GM18526 (cell line): Measurements from ENCODE around the gene OR13J1.

Source experiments
- POLR2A ChIP-seq: IDR thresholded peaks from 3 replicates; pipeline ENCODE4 v1.6.1; 2011; ENCODE audit not compliant: insufficient read length; ENCODE audit errors: extremely low read depth

Gene OR13J1

GRCh38 chr9:35907711-35908503 is 37.7 kb upstream of the OR13J1 start:
- TF ChIP-seq POLR2A = no peak

- TF ChIP-seq POLR2A = no peak
These were observed 36.9 kb upstream of the OR13J1 start for GRCh38 chr9:35906923-35907699.

GRCh38 chr9:35905912-35906679 is 35.9 kb upstream of the OR13J1 start, which contains the start of gene HRCT1:
Gene HRCT1 (plus strand): TSS chr9:35906202. CDS start chr9:35906288, 86 bp downstream.
- TF ChIP-seq POLR2A = no peak

- no peak for TF ChIP-seq POLR2A
These were observed 35.0 kb upstream of the OR13J1 start for GRCh38 chr9:35905051-35905781.

- TF ChIP-seq POLR2A = no peak
These were observed 34.1 kb upstream of the OR13J1 start for GRCh38 chr9:35904338-35904737.

GRCh38 chr9:35903049-35903448 is 32.8 kb upstream of the OR13J1 start:
- TF ChIP-seq POLR2A = no peak

- TF ChIP-seq POLR2A = no peak
These were observed 28.8 kb upstream of the OR13J1 start for GRCh38 chr9:35899021-35899420.

GRCh38 chr9:35898337-35898736 is 28.1 kb upstream of the OR13J1 start:
- no peak for TF ChIP-seq POLR2A

- no peak for TF ChIP-seq POLR2A
These were observed 26.4 kb upstream of the OR13J1 start for GRCh38 chr9:35896570-35896969.

- TF ChIP-seq POLR2A = no peak
These were observed 21.9 kb upstream of the OR13J1 start for GRCh38 chr9:35892051-35892450.

GRCh38 chr9:35891646-35892045 is 21.4 kb upstream of the OR13J1 start:
- no peak for TF ChIP-seq POLR2A

- TF ChIP-seq POLR2A = no peak
These were observed 12.8 kb upstream of the OR13J1 start for GRCh38 chr9:35882996-35883395.

- TF ChIP-seq POLR2A = no peak
These were observed 12.2 kb upstream of the OR13J1 start for GRCh38 chr9:35882263-35882848.

GRCh38 chr9:35872505-35872904 is 2.3 kb upstream of the OR13J1 start:
- TF ChIP-seq POLR2A = no peak

GRCh38 chr9:35871545-35871944 is 1.3 kb upstream of the OR13J1 start:
- TF ChIP-seq POLR2A = no peak

GRCh38 chr9:35869621-35870216 is 482 bp downstream of the OR13J1 start:
- TF ChIP-seq POLR2A = no peak
